GM15510 (cell line): Measurements from ENCODE around the gene DIAPH2.

ENCODE experiments used
- POLR2A ChIP-seq: IDR thresholded peaks from 3 replicates; pipeline ENCODE4 v1.6.1; 2011; ENCODE audit warnings: borderline replicate concordance; ENCODE audit not compliant: insufficient read length; ENCODE audit errors: extremely low read depth

Gene DIAPH2

DNA sequence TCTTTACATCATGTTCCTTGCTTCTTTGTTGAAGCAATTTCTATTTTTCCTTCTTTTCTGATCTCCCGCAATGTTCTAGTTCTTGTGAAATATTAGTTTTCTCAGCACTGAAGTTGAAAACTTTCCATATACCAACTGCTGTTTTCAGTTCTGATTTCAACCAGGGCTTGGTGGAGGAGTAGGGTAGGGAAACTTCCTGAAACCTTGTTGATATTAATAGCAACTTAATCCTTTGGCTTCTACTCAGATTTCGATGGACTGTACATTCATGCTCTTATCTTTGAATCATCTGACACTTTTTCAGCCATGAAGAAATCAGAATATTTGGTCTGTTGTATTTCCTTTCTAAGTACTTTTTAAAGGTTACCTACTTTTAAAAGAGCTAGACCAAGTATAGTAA, 514.9 kb downstream of the DIAPH2 start:
- no peak for TF ChIP-seq POLR2A

DNA sequence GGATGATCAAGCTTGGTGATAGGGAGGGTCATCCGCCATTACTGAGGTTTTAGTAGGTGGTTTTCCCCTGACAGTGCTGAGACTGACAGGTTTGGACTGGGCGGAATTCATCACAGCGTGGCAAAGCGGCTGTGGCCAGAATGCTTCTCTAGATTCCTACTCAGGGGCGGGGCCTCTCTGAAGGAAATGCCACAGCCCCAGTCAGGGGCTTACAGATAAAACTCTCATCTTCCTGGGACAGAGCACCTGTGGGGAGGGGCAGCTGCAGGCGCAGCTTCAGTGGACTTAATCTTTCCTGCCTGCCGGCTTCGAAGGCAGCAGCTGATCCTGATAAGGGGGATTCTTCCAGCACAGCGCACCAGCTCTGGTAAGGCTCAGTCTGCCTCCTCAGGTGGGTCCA, 515.8 kb downstream of the DIAPH2 start:
- no peak for TF ChIP-seq POLR2A

DNA sequence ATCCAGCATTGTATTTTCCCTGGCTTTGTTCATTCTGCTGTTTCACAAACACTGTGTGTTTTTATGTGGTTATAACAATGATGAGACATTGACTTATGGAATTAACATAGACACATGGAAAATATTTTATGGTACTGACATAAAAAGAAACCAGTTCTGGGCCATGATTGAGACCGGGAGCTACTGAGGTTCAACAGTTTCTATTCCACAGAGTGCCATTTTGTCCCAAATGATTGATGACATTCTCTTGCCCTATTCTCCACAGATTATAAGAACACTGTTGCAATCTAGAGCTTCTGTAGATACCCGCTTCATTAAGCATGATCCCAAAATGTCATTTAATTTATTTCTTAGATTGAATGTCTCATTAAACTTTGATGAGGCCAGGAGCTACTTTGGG, 525.9 kb downstream of the DIAPH2 start:
- TF ChIP-seq POLR2A, result no peak

DNA sequence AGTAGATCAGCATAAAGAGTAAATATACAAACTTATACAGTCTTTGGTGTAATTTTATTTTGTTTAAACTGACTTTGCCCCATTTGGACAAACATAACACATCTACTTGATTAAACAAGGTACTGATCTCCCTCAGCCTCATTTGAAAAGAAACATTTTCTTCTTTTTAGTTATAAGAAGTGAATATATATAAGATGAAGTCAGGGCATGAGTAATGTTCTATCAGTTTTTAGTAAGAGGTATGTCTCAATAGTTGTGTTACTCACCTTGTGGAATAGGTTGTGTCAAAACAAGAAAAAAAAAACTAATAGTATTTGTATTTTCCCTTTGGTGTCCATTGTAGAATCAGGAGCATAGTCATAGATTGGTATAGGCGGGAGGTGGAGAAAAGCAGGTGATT, 526.4 kb downstream of the DIAPH2 start:
- no peak for TF ChIP-seq POLR2A

DNA sequence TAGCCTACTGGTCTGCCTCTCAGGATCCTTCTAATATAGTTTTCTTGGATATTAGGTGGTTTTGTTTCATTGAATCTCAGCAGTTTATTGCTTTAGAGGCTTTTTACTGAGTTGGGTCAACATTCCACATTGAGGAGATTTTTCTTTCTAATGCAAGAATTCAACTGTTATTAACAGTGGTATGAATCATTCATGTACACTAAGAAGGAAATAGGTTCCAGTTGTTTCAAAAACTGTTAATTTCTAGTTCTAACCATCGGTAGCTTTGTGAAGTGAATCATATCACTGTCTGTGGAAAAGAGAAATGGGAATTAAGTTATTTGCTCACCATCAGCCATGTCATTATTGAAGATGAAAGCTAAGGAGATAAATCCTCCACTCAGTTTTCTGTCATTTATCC, 530.5 kb downstream of the DIAPH2 start:
- no peak for TF ChIP-seq POLR2A

DNA sequence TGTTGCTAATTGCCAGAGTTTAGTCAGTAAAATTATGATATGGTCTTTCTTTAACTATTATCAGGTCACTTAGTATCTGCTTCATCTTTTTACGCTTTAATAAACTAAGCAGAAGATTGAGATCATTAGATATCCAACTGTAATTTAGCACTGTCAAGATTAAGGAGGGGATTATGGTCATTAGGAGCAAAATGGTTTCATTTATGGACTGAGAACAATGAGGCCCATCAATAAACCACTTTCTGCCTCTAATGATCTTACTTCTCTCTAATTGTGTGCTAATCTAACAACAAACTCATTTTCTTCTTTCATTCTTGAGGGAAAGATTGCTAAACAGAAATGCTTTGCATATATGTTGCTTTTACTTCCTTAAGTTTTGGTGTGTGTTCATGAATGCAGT, 539.5 kb downstream of the DIAPH2 start:
- TF ChIP-seq POLR2A, result no peak

DNA sequence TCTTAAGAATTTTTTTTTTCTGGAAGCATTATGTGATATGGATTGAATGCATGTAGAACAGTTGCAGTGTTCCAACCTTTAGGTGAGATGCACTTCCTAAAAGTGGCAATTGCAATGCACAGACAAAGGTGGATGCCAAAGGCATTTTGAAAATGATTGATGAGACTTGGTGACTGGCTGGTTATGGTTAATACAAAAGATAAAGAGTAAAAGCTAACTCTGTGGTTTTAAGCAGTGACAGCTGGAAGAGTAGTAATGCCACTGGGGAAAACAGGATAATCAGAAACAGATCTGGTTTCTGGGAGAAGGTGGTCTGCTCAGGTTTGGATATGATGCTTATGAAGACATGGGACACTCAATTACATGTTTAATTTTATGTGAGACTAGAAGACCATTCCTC, 544.7 kb downstream of the DIAPH2 start:
- TF ChIP-seq POLR2A, result no peak

DNA sequence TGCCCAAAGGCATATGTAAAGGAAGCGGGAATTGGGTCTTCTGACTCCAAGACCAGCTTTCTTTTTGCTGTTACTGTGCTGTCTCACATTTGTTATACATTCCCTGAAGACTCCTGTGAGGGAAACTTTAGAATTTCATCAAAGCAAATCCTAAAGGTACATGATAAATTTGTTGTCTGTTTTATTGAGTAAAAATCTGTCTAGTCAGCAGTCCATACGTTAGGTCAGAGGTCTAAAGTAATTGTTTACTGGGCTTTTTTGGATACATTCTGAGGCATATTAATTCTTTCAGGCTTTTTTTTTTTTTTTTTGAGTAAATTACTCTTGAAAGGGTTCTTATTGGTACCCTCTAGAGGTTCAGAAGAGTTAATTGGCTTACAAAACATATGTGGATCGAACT, 546.3 kb downstream of the DIAPH2 start:
- no peak for TF ChIP-seq POLR2A

DNA sequence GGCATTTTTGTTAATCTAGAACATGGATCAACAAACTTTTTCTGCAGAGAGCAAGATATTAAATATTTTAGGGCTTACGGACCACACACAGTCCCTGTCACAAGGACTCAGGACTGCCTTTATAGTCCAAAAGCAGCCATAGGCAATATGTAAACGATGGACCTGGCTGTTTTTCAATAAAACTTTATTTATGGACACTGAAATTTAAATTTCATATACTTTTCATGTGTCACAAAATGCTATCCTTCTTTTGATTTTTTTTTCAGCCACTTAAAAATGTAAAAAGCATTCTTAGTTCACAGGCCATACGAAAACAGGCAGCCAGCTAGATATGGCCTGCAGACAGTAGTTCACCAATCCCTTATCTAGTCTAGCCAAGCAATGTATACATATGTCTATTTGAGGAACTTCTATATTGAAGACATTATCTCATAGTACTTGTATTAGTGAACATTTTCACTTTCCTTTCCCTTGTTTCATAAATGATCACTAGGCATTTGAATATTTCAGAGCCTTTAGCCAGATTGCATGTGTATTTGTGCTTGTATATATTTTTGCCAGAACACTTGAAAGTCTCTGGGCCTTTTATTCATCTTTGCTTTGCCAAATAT, 549.9 kb downstream of the DIAPH2 start:
- TF ChIP-seq POLR2A, result no peak

DNA sequence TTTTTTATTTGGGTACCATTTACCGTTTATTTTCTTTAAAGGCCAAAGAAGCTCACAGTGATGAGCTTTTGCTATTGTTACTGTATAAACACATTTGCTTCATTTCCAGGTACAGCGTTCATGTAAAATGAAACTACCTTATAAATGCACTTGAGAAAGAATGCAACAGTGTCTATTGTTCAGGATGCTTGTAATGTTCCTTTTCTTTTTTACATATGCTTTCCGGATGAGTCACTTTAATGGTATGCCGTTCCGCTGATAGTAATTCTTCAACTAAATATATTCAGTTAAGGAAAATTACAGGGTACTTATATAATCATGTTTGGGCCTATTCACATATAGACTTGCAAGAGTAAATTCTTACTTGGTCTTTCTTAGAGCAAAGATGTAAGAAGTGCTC, 554.0 kb downstream of the DIAPH2 start:
- no peak for TF ChIP-seq POLR2A

DNA sequence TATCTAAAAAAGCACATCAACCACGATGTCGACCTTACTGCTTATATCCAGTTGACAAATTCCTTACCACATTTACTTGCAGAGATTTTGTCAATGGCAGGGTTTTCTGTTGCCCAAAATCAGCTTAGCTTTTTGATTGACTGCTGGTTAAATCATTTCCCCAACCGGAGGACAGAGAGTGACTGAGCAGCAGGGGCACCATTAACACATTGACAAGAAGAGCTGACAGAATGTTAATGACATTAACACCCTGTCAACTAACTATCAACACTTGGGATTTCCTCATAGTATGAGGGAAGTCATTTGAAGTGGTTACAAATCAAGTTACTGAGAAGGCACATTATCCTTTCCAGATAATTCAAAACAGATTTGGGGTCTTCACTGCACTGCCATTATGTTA, 567.5 kb downstream of the DIAPH2 start:
- TF ChIP-seq POLR2A, result no peak

DNA sequence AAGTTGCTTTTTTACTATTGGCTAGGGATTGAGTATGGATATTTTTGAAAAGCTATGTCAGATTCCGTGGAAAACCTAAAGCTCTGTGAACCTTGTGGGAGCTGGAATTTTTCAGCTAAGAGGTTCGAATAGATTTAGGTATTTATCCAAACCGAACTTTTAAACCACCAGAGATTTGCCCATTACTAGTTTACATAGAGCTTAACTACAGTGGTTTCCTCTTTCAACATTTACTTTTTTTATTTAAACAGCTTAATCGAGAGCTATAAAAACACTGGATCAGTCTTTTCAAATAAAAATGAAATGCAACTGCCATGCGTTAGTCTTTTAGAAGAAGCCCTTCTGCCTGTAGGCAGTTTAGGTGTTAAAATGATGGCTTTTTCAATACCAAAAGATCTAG, 576.0 kb downstream of the DIAPH2 start:
- no peak for TF ChIP-seq POLR2A

DNA sequence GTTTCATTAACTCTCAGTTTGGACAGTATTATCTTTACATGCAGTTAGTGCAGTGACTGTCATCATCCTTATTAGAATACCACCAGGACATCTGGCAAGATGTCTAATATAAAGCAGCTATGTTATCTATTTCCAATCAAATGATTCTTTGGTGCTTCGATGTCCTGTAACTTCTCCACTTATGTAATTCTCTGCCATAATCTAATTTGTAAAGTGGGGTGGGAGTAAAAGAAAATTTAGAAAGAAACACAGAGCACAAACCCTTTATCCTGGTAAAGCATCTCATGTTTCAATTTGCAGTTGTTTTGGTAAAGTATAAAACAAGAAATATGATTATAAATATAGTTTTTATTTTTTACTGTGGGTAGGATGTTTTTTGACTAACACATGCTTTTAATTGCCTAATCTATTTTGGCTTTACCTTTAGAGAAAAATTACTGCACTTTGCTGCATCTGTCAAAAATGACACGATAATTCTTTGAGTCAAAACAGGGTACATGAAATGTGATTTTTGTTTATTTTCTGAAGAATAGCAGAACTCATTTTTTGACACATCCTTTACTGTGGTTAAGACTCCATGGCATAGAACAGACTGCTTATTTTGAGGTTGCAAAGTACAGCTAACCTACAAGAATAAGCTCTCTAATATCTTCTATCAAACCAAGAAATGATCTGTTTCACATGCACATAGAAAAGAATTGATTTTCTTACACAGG, 581.9 kb downstream of the DIAPH2 start:
- TF ChIP-seq POLR2A, result no peak

DNA sequence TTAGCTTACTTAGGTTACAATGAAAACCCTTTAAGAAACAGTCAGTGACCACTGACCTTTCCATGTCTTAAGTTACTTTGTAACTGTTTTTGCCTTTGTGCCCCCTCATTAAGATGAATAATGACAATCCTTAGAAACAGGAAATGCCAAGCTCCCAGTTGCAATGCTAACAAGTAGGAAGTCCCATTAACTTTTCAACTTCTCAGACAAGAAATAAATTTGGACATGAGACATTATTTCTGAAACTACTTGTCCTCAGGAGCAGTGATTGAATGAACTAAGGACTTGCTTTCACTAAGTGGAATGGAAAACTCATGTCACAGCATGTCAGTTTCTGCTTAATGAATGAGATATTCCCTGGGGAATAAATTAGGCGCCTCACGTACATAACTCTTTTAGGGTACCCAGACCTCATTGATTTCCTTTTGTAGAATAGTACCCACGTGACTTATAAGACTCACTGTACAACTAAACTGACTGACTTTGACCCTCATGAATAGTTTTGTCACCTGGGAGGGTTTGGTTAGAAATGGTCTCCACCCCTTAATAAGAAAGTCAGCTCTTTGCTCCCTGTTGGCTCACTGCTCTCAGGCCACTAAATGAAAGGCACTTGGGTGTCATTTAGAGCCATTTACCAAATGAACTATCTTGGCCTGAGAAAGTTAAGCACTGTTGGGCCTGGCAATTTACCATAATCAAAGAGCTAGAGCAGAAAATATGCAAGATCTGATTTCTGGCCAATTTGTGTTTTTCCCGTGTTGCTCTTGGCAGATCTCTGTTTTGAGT, 582.9 kb downstream of the DIAPH2 start:
- TF ChIP-seq POLR2A, result no peak

DNA sequence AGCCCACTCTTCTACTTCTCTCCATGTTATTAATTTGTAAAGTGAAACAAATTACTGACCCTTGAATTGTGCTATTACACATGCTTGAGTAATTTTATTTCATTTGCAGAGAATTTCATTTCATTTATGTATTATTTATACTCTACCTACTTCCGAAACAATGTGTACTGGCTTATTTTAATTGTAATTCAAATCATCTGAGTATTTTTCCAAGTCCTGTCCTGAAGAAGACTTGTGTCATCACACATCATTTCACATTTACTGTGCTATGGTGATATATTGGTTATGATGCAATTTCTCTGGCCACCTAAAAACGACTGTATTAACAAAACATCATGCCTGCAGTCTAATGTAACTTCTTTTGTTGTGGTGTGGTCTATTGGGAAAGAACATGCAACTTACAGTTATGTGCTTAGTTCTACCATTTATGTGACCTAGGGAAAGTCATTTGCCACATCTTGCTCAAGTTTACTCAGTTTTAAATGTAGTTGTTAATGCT, 583.6 kb downstream of the DIAPH2 start:
- no peak for TF ChIP-seq POLR2A
